Lower leg skin (tissue), 4 donors: ENCODE measurements around the gene FAM228B. TPM values are rescaled to one million over a fixed set of nuclear protein-coding genes. Genes with fewer than 3 reads are reported as not detected.

ENCODE experiments used
- DNase-seq, 2 donors: peaks; one replicate each; pipeline ENCODE4 v3.0.0-alpha.2; 2019; ENCODE audit warnings: low spot score in 2 of 2
- H3K4me3 ChIP-seq: fragments of 200-600 bp; sonication (generic); 2 replicates; pipeline ENCODE4 v1.5.1; 2017; ENCODE audit warnings: mild to moderate bottlenecking, low read depth; ENCODE audit not compliant: poor library complexity, severe bottlenecking
- POLR2A ChIP-seq, 2 donors: fragments of 450-650 bp; IDR thresholded peaks; one replicate each; pipeline ENCODE4 v1.6.1; 2016 to 2017; ENCODE audit warnings: antibody characterized with exemption in 2 of 2, mild to moderate bottlenecking in 1 of 2, moderate library complexity in 1 of 2
- WGBS, 2 donors: methylation state at CpG; one replicate each; pipeline ENCODE4 v1.1.5; 2018; 5-methylcytosine and 5-hydroxymethylcytosine counted together
- intact Hi-C: fragments of 100-400 bp; cut with DNase I; formaldehyde crosslinking; loops from one replicate; pipeline ENCODE4 v1.15.0; 2023; ENCODE audit warnings: low total_unique reads
- total RNA-seq, 4 donors: library from RNA; depleted of rRNA; stranded (reverse); fragments of >200 nt; gene quantifications; one replicate each; pipeline ENCODE4 v1.1.0, GENCODE V29; 2016
- TF ChIP-seq, protein P1 (sequence below), 3 donors: fragments of 450-650 bp; IDR thresholded peaks; one replicate each; pipeline ENCODE4 v1.5.1; 2016; ENCODE audit warnings: antibody characterized with exemption in 3 of 3, mild to moderate bottlenecking in 3 of 3, moderate library complexity in 2 of 3

FAM228B gene
- total RNA-seq, 4 donors from 2014 or later: 2.8 to 15.1 (median 4.6) TPM

DNA sequence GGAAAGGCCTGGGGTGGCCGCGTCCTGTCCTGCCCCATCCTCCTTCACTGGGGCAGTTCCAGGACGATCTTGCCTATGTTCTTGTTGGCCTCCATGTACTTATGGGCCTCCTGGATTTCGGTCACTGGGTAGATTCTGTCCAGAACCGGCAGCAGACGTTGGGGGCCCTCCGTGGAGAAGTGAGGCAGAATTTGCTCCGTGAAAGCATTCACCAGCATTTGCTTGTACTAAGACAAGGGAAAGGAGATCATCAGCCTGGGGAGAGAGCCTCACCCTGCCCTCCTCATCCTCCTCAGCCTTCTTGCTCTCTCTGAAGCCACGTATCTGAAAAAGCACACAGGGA lies 45.8 kb upstream of the FAM228B start:
- intact Hi-C loops: no loop called here
- 5 to 11% methylated on average over 9 of the region's 9 CpGs for WGBS, 2 donors
- TF ChIP-seq POLR2A (IDR thresholded peaks at IDR 0.05): no peak
- TF ChIP-seq, protein P1, sequence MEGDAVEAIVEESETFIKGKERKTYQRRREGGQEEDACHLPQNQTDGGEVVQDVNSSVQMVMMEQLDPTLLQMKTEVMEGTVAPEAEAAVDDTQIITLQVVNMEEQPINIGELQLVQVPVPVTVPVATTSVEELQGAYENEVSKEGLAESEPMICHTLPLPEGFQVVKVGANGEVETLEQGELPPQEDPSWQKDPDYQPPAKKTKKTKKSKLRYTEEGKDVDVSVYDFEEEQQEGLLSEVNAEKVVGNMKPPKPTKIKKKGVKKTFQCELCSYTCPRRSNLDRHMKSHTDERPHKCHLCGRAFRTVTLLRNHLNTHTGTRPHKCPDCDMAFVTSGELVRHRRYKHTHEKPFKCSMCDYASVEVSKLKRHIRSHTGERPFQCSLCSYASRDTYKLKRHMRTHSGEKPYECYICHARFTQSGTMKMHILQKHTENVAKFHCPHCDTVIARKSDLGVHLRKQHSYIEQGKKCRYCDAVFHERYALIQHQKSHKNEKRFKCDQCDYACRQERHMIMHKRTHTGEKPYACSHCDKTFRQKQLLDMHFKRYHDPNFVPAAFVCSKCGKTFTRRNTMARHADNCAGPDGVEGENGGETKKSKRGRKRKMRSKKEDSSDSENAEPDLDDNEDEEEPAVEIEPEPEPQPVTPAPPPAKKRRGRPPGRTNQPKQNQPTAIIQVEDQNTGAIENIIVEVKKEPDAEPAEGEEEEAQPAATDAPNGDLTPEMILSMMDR (IDR thresholded peaks at IDR 0.05): no peak
- H3K4me3 ChIP-seq: peak overlapping the region; percentile 41
- no peak for DNase-seq

DNA sequence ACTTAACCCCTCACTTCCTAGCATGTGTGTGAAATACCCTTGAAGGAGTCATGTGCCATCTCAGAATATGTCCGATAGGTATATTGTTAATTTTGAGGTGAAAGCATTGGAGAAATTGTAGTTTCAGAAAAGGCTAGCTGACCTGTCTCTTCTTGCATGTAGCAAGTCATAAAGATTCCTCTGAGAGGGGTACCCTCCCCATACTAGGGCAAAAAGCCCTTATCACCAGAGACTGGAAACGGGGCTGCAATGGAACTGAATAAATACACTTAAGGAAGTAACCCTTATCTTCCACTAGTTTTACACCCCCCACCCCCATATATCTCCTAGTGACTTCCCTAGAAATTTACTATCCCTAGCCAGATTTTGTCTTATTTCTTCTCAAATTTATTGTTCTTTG lies 45.4 kb upstream of the FAM228B start:
- 57 to 60% methylated on average over 2 of the region's 2 CpGs for WGBS, 2 donors
- H3K4me3 ChIP-seq: no peak overlapping the region
- DNase-seq: no peak
- intact Hi-C loops: no loop called here
- TF ChIP-seq POLR2A (IDR thresholded peaks at IDR 0.05): no peak
- TF ChIP-seq, protein P1 (IDR thresholded peaks at IDR 0.05): no peak

GRCh38 chr2:24080701-24081100 lies 42.6 kb upstream of the FAM228B start:
- WGBS, 2 donors: 54 to 76% methylated on average over 2 of the region's 2 CpGs
- DNase-seq: no peak
- intact Hi-C loops: loop anchor here (10.0 kb wide), 2 partner anchors 146 to 256 kb away; no protein-coding TSS in a partner anchor
- no peak overlapping the region for H3K4me3 ChIP-seq
- TF ChIP-seq, protein P1 (IDR thresholded peaks at IDR 0.05): no peak
- TF ChIP-seq POLR2A (IDR thresholded peaks at IDR 0.05): no peak

GRCh38 chr2:24082787-24083566 lies 40.3 kb upstream of the FAM228B start:
- no peak overlapping the region for H3K4me3 ChIP-seq
- DNase-seq: peak in 1 of 2 donors; percentile 80
- no peak for TF ChIP-seq POLR2A (IDR thresholded peaks at IDR 0.05)
- TF ChIP-seq, protein P1 (IDR thresholded peaks at IDR 0.05): no peak
- intact Hi-C loops: loop anchor here (10.0 kb wide), 2 partner anchors 148 to 258 kb away; no protein-coding TSS in a partner anchor
- 74 to 87% methylated on average over 8 of the region's 8 CpGs for WGBS, 2 donors

- 8 to 12% methylated on average over 18 to 30 of the region's 30 CpGs for WGBS, 2 donors
- no peak for TF ChIP-seq POLR2A (IDR thresholded peaks at IDR 0.05)
- TF ChIP-seq, protein P1 (IDR thresholded peaks at IDR 0.05): no peak
- intact Hi-C loops: loop anchor here (10.0 kb wide), 2 partner anchors 149 to 259 kb away; no protein-coding TSS in a partner anchor
- peak; percentile 80 to 81 for DNase-seq
- peak overlapping the region; percentile 41 for H3K4me3 ChIP-seq
These were observed 39.5 kb upstream of the FAM228B start for GRCh38 chr2:24083567-24084385.
